ENCODE results near the gene DNAI2. TPM values are rescaled to one million over a fixed set of nuclear protein-coding genes. Genes with fewer than 3 reads are reported as not detected.

The DNAI2 gene
- total RNA-seq, 1 experiment from 2014 or later, result not detected

DNA sequence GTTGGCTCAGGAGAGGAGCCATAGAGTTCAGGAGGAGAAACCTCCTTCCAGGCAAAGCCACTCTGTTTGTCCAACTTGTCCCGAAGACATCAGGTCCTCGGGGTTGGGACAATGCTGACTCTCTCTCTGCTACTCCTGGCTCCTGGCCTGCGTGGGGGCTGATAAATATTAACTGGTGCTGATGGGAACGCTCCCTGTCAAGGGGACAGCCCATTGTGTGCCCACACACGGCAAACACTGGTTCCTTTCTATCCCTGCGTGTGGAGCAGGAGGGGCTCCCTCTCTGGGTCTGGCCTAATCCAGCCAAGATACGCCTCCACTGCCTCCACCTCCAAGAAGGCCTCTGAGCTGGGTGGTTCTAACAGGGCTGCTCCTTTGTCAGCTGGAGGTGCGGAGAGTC lies 56.4 kb downstream of the DNAI2 start:
- no peak for DNase-seq
- H3K9me3 ChIP-seq, result no peaks in the 10 kb centered on the region
- H3K4me1 ChIP-seq, result peaks cover 11% of the 10 kb centered on the region
- H3K27me3 ChIP-seq (replicated peaks; ENCODE audit: control insufficient read depth, insufficient read depth, low read length), result no peaks in the 10 kb centered on the region
- H3K27me3 Mint-ChIP-seq (ENCODE audit: insufficient read depth, unreplicated experiment), result no peaks in the 10 kb centered on the region
- H3K9me3 Mint-ChIP-seq (ENCODE audit: unreplicated experiment), result no peaks in the 10 kb centered on the region
- ChIA-PET CTCF (no interaction called here), POLR2A (no interaction called here)
- H3K4me3 Mint-ChIP-seq (ENCODE audit: unreplicated experiment), result no peak overlapping the region
- no peaks in the 10 kb centered on the region for H3K36me3 Mint-ChIP-seq (ENCODE audit: insufficient read depth, unreplicated experiment)
- H3K4me3 ChIP-seq (ENCODE audit: low read depth, low read length), result no peak overlapping the region
- intact Hi-C loops (cut with micrococcal nuclease; ENCODE audit: unreplicated experiment), result no loop called here
- no peak overlapping the region for H3K27ac Mint-ChIP-seq (ENCODE audit: unreplicated experiment)
- H3K4me1 Mint-ChIP-seq (ENCODE audit: low read depth, unreplicated experiment), result peaks cover 6% of the 10 kb centered on the region
- no TSS peak for BruUV-seq (replicated peaks)
- no peaks in the 10 kb centered on the region for H3K36me3 ChIP-seq (ENCODE audit: control insufficient read depth, insufficient read depth, low read length)
- TF ChIP-seq, protein P1, sequence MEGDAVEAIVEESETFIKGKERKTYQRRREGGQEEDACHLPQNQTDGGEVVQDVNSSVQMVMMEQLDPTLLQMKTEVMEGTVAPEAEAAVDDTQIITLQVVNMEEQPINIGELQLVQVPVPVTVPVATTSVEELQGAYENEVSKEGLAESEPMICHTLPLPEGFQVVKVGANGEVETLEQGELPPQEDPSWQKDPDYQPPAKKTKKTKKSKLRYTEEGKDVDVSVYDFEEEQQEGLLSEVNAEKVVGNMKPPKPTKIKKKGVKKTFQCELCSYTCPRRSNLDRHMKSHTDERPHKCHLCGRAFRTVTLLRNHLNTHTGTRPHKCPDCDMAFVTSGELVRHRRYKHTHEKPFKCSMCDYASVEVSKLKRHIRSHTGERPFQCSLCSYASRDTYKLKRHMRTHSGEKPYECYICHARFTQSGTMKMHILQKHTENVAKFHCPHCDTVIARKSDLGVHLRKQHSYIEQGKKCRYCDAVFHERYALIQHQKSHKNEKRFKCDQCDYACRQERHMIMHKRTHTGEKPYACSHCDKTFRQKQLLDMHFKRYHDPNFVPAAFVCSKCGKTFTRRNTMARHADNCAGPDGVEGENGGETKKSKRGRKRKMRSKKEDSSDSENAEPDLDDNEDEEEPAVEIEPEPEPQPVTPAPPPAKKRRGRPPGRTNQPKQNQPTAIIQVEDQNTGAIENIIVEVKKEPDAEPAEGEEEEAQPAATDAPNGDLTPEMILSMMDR (IDR thresholded peaks at IDR 0.05; ENCODE audit: insufficient read depth in 1 of 2, low read depth in 1 of 2, low read length in 1 of 2, severe bottlenecking in 1 of 2, unreplicated experiment in 1 of 2), result no peak

DNA sequence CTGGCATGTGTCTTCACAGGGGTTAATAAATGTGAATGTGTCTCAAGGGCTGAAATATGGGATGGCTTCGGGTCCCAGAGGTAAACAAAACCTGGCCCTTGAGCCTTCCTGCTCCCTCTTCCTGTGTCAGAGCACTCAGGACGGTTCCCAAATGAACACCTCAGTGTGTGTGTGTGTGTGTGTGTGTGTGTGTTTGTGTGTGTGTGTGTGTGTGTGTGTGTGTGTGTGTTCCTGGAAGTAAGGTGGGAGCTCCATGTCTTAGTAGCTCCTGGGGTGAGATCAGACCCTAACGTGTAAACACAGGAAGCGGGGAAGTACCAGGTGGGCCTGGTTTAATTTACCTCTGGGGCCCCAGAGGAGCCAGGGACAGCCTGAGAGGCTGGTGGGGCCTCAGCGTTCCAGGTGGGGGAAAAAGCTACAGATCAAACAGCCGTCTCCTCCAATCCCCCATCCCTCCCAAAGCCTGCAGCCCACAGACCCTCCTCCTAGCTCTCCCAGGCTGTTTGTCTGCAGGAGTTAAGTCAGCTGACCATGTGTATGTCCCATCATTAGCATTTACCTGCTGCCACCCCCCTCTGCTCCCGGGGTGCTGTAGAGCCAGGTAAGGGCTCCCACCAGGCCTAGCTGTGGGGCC lies 58.1 kb downstream of the DNAI2 start:
- Histone ChIP-seq H3K9me3 (no peaks in the 10 kb centered on the region), H3K36me3 (ENCODE audit: control insufficient read depth, insufficient read depth, low read length) (no peaks in the 10 kb centered on the region), H3K27me3 (replicated peaks; ENCODE audit: control insufficient read depth, insufficient read depth, low read length) (no peaks in the 10 kb centered on the region), H3K4me3 (ENCODE audit: low read depth, low read length) (no peak overlapping the region), H3K4me1 (peaks cover 6% of the 10 kb centered on the region; the same call in 1 of the 2 replicates)
- Mint-ChIP-seq H3K27ac (ENCODE audit: unreplicated experiment) (no peak overlapping the region), H3K4me3 (ENCODE audit: unreplicated experiment) (no peak overlapping the region), H3K4me1 (ENCODE audit: low read depth, unreplicated experiment) (peaks cover 6% of the 10 kb centered on the region), H3K36me3 (ENCODE audit: insufficient read depth, unreplicated experiment) (no peaks in the 10 kb centered on the region), H3K9me3 (ENCODE audit: unreplicated experiment) (no peaks in the 10 kb centered on the region), H3K27me3 (ENCODE audit: insufficient read depth, unreplicated experiment) (peaks cover 3% of the 10 kb centered on the region)
- intact Hi-C loops (cut with micrococcal nuclease; ENCODE audit: unreplicated experiment), result no loop called here
- ChIA-PET POLR2A (no interaction called here), CTCF (no interaction called here)
- DNase-seq, result no peak
- BruUV-seq (replicated peaks), result no TSS peak
- TF ChIP-seq, protein P1 (IDR thresholded peaks at IDR 0.05; ENCODE audit: insufficient read depth in 1 of 2, low read depth in 1 of 2, low read length in 1 of 2, severe bottlenecking in 1 of 2, unreplicated experiment in 1 of 2), result no peak

DNA sequence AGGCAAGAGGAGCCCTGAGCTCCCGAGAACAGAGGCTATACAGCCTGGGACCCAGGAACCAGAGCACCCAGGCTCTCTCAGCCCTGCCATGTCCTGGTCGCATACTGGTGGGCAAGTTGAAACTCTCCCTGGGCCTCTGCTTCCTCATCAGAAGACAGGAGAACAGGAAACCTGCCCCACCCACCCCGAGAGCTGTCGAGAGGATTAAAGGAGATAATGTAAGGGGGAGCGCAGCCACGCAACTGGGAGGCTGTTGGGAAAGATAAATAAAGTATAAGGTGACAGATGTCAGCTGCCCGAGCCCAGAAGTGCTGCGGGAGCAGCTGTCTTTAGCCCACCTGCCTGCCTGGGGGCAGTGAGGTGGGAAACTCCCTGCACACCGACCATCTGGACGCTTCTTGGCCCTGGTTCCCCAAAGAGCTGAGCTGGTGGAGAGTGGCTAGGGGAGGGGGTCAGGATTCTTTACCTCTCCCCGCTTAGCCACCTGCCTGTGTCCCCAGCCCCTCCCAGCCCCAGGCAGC lies 58.8 kb downstream of the DNAI2 start:
- Histone ChIP-seq H3K4me3 (ENCODE audit: low read depth, low read length) (no peak overlapping the region), H3K9me3 (no peaks in the 10 kb centered on the region), H3K36me3 (ENCODE audit: control insufficient read depth, insufficient read depth, low read length) (no peaks in the 10 kb centered on the region), H3K27me3 (replicated peaks; ENCODE audit: control insufficient read depth, insufficient read depth, low read length) (no peaks in the 10 kb centered on the region), H3K4me1 (peaks cover 6% of the 10 kb centered on the region; the same call in 1 of the 2 replicates)
- Mint-ChIP-seq H3K27ac (ENCODE audit: unreplicated experiment) (no peak overlapping the region), H3K9me3 (ENCODE audit: unreplicated experiment) (no peaks in the 10 kb centered on the region), H3K36me3 (ENCODE audit: insufficient read depth, unreplicated experiment) (no peaks in the 10 kb centered on the region), H3K4me1 (ENCODE audit: low read depth, unreplicated experiment) (peaks cover 6% of the 10 kb centered on the region), H3K27me3 (ENCODE audit: insufficient read depth, unreplicated experiment) (peaks cover 8% of the 10 kb centered on the region), H3K4me3 (ENCODE audit: unreplicated experiment) (no peak overlapping the region)
- no peak for DNase-seq
- TF ChIP-seq, protein P1 (IDR thresholded peaks at IDR 0.05; ENCODE audit: insufficient read depth in 1 of 2, low read depth in 1 of 2, low read length in 1 of 2, severe bottlenecking in 1 of 2, unreplicated experiment in 1 of 2), result no peak
- ChIA-PET POLR2A (no interaction called here), CTCF (no interaction called here)
- no TSS peak for BruUV-seq (replicated peaks)
- intact Hi-C loops (cut with micrococcal nuclease; ENCODE audit: unreplicated experiment), result no loop called here

Data from Caco-2 (cell line).